Stomach (tissue), 9 donors: Measurements from ENCODE around the gene ENTR1. TPM values are rescaled to one million over a fixed set of nuclear protein-coding genes. Genes with fewer than 3 reads are reported as not detected.

ENCODE experiments used
- DNase-seq, 2 donors: peaks; one replicate each; pipeline versions ENCODE4 v3.0.0 to v3.0.0-alpha.2; 2013 to 2019
- H3K27ac ChIP-seq, 5 donors: fragments of 200-600 bp in 4 of 5; sonication (generic) in 4 of 5; one replicate each; pipeline ENCODE4 v1.5.1; 2013 to 2019; ENCODE audit warnings: mild to moderate bottlenecking in 1 of 5, moderate library complexity in 1 of 5
- H3K27me3 ChIP-seq, 3 donors: fragments of 200-600 bp; sonication (generic); one replicate each; pipeline ENCODE4 v1.5.1; 2017 to 2019; ENCODE audit warnings: mixed run types in 1 of 3
- H3K36me3 ChIP-seq, 4 donors: fragments of 200-600 bp; sonication (generic); 1 replicate in 3 of 4; 2 replicates in 1 of 4; pipeline ENCODE4 v1.5.1; 2016 to 2019
- H3K4me1 ChIP-seq, 4 donors: fragments of 200-600 bp; sonication (generic); one replicate each; pipeline ENCODE4 v1.5.1; 2016 to 2019
- H3K4me3 ChIP-seq, 4 donors: fragments of 200-600 bp; sonication (generic) in 3 of 4; one replicate each; pipeline ENCODE4 v1.5.1; 2016 to 2019; ENCODE audit warnings: mild to moderate bottlenecking in 1 of 4
- H3K9me3 ChIP-seq, 4 donors: fragments of 200-600 bp; sonication (generic); one replicate each; pipeline ENCODE4 v1.5.1; 2016 to 2019
- CTCF ChIP-seq, 7 experiments: fragments of 450-650 bp in 4 of 7; fragments of 200-600 bp in 3 of 7; sonication (generic) in 3 of 7; IDR thresholded peaks; one replicate each; pipeline ENCODE4 v1.5.1; 2016 to 2019; ENCODE audit warnings: antibody characterized with exemption in 7 of 7, control low read depth in 2 of 7, mild to moderate bottlenecking in 1 of 7
- EP300 ChIP-seq: sonication (generic); formaldehyde crosslinking; IDR thresholded peaks from one replicate; pipeline ENCODE4 v1.6.1; 2017; ENCODE audit warnings: antibody characterized with exemption
- POLR2A ChIP-seq, 4 donors: fragments of 450-650 bp; IDR thresholded peaks; one replicate each; pipeline ENCODE4 v1.6.1; 2016; ENCODE audit warnings: antibody characterized with exemption in 4 of 4, control low read depth in 2 of 4, mild to moderate bottlenecking in 1 of 4, moderate library complexity in 1 of 4
- POLR2AphosphoS5 ChIP-seq, 3 donors: sonication (generic); formaldehyde crosslinking; IDR thresholded peaks; one replicate each; pipeline ENCODE4 v1.6.1; 2016; ENCODE audit warnings: antibody characterized with exemption in 3 of 3
- WGBS, 5 donors: extraction: QIAGEN DNeasy Blood & Tissue Kit in 3 of 5; methylation state at CpG; one replicate each; pipeline versions ENCODE4 v1.1.5 to v1.1.7; 2013 to 2018; 5-methylcytosine and 5-hydroxymethylcytosine counted together
- intact Hi-C: fragments of 100-400 bp; cut with DNase I; formaldehyde crosslinking; loops from one replicate; pipeline ENCODE4 v1.15.1; 2023; ENCODE audit warnings: low total_unique reads
- polyA plus RNA-seq, 3 donors: library from polyadenylated mRNA; stranded (reverse); fragments of 200-250 nt; gene quantifications; one replicate each; pipeline ENCODE4 v1.2.3, GENCODE V29; 2013
- total RNA-seq, 5 donors: library from RNA; depleted of rRNA; stranded (reverse); fragments of >200 nt; gene quantifications; one replicate each; pipeline versions ENCODE4 v1.1.0 to v1.2.3, GENCODE V29; 2014 to 2016
- donor health status: healthy with polysubstance abuse.
- donor health status: Bipolar disorder and iron deficiency.
- donor health status: healthy.

The ENTR1 gene
- total and polyA plus RNA-seq, 8 donors, result 20.6 to 184 (median 34.8) TPM

DNA sequence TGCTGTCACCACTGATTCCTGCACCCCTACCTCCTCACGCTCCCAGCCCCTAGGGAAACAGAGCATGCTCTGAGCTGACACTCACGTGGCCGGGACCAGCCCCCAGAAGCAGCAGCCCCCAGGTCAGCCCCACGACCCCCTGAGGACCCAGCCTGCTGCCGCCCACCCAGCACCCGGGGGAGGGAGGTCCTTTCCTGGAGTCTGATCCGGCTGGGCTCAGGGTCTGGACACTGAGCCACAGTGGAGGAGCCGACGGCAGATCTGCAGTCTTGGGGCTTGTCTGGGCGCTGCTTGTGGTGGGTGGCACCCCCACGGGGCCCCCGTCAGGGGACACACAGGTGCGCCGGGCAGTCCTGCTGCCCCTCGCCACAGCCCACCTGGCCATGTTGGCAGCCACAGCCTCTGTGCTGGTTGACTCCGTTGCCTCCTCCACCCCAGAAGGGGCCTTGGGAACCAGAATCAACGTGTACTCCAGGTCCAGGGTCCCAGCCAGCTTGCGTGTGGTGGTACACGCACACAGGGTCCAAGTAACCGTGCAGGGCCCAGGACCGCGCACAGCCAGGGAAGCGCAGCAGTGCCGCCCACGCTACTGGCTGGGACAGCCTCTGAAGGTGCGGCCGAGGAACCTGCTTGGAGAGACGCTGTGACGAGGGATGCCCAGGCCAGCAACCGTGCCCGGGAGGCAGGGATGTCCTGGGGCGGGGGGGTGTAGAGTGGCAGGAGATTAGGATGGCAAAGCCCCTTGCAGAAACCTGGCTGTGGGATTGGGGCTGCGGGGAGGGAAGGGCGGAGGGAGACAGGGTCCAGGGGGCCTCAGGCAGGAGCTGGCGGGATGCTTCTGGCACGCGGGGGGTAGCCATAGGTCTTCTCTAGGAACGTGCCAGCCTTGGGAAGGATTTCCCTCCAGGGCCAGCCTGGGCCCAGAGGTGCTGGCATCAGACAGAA is 50.4 kb downstream of the ENTR1 start:
- no peak for DNase-seq
- Histone ChIP-seq H3K27ac (peak overlapping the region in 3 of 5 donors; percentile 90 to 99 (median 94)), H3K36me3 (peaks cover 2 to 45% (median 35%) of the 10 kb centered on the region in 4 donors), H3K9me3 (no peaks in the 10 kb centered on the region), H3K4me3 (no peak overlapping the region), H3K27me3 (peaks cover 0 to 8% (median 0%) of the 10 kb centered on the region in 3 donors), H3K4me1 (peaks cover 21 to 43% (median 38%) of the 10 kb centered on the region in 4 donors)
- 85 to 94% (median 89%) methylated on average over 8 to 38 of the region's 38 CpGs for WGBS, 5 donors
- TF ChIP-seq POLR2AphosphoS5 (IDR thresholded peaks at IDR 0.05) (no peak), POLR2A (IDR thresholded peaks at IDR 0.05) (no peak), CTCF (IDR thresholded peaks at IDR 0.05) (no peak), EP300 (no peak)
- intact Hi-C loops, result no loop called here

DNA sequence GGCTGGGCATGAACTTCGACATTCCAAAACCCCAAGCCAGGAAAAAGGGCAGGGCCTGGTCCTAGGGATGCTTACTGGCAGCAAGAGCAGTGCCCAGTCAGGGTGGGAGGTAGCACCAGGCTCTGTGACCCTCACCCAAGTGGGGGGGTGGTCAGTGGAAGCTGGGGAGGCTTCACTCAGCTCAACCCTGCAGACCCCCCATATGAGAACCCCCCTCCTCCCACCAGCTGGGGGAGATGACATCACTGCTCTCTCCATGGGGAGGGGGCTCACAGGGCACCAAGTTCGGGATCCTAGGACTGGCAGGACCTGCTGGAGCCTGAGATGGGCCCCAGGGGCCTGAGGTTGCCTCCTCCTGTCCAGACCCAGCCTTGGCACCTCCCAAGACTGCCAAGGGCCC is 51.5 kb downstream of the ENTR1 start:
- 40 to 75% (median 67%) methylated on average over 1 to 2 of the region's 2 CpGs for WGBS, 5 donors
- H3K9me3 ChIP-seq, result no peaks in the 10 kb centered on the region
- peaks cover 0 to under 1% (median 0%) of the 10 kb centered on the region in 3 donors for H3K27me3 ChIP-seq
- no peak overlapping the region for H3K4me3 ChIP-seq
- intact Hi-C loops, result no loop called here
- H3K27ac ChIP-seq, result no peak overlapping the region
- no peak for TF ChIP-seq CTCF (IDR thresholded peaks at IDR 0.05)
- TF ChIP-seq POLR2A (IDR thresholded peaks at IDR 0.05), result no peak
- no peak for TF ChIP-seq EP300
- no peak for TF ChIP-seq POLR2AphosphoS5 (IDR thresholded peaks at IDR 0.05)
- H3K36me3 ChIP-seq, result peaks cover 2 to 45% (median 35%) of the 10 kb centered on the region in 4 donors
- peaks cover 21 to 47% (median 35%) of the 10 kb centered on the region in 4 donors for H3K4me1 ChIP-seq
- DNase-seq, result no peak

GRCh38 chr9:136358016-136358415 is 52.4 kb downstream of the ENTR1 start:
- intact Hi-C loops, result no loop called here
- Histone ChIP-seq H3K36me3 (peaks cover 2 to 45% (median 35%) of the 10 kb centered on the region in 4 donors), H3K27me3 (no peaks in the 10 kb centered on the region), H3K27ac (no peak overlapping the region), H3K4me1 (peaks cover 19 to 50% (median 32%) of the 10 kb centered on the region in 4 donors), H3K4me3 (no peak overlapping the region), H3K9me3 (no peaks in the 10 kb centered on the region)
- TF ChIP-seq POLR2AphosphoS5 (IDR thresholded peaks at IDR 0.05), result no peak
- TF ChIP-seq EP300, result no peak
- TF ChIP-seq CTCF (IDR thresholded peaks at IDR 0.05), result no peak
- TF ChIP-seq POLR2A (IDR thresholded peaks at IDR 0.05), result no peak
- 82 to 96% (median 89%) methylated on average over 12 to 29 of the region's 29 CpGs for WGBS, 5 donors
- DNase-seq, result no peak

DNA sequence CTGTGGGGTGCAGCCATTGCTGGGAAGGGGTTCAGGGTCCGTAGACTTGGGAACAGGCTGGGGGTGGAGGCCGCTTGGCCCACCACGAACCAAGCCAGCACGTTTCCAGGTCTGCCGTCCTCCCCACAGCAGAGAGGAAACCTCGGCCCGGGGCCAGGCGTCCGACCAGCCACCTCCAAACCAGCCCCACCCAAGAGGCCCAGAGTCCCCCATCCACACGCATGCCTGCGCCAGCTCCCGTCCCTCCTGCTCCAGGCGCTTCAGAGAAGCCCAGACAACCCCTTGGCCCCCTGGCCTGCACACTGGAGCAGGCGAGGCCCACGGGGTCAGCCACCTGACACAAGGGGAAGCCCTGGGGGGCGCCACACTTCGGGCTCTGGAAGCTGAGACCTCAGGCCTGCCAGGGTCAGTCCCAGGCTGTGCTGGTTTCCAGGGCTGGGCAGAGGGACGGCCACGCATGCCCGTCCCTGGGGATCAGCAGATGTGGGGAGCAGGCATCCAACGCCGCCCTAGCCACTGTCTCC is 53.1 kb downstream of the ENTR1 start:
- DNase-seq, result peak in 1 of 2 donors; percentile 61
- 71 to 86% (median 79%) methylated on average over 15 to 22 of the region's 22 CpGs for WGBS, 5 donors

More for the DNA sequence above, 53.1 kb downstream of the ENTR1 start:
- Histone ChIP-seq H3K27me3 (no peaks in the 10 kb centered on the region), H3K36me3 (peaks cover 2 to 45% (median 35%) of the 10 kb centered on the region in 4 donors), H3K9me3 (no peaks in the 10 kb centered on the region), H3K4me3 (no peak overlapping the region), H3K4me1 (peaks cover 12 to 50% (median 24%) of the 10 kb centered on the region in 4 donors), H3K27ac (no peak overlapping the region)
- TF ChIP-seq POLR2AphosphoS5 (IDR thresholded peaks at IDR 0.05), result no peak
- no peak for TF ChIP-seq CTCF (IDR thresholded peaks at IDR 0.05)
- TF ChIP-seq POLR2A (IDR thresholded peaks at IDR 0.05), result no peak
- no peak for TF ChIP-seq EP300
- intact Hi-C loops, result no loop called here
